ENCODE data around the gene CSKMT. TPM values are rescaled to one million over a fixed set of nuclear protein-coding genes. Genes with fewer than 3 reads are reported as not detected.

CSKMT gene
- total RNA-seq, 1 experiment from 2014 or later: 49.2 TPM

- H2AFZ ChIP-seq (ENCODE audit: low read length): no peak overlapping the region
- no peak overlapping the region for H3K56ac ChIP-seq (ENCODE audit: insufficient read length, low read depth, low read length)
- WGBS (ENCODE audit: extremely low coverage, insufficient read length, low lambda C conversion rate): no CpG with 5 or more reads among the region's 16 CpGs
- no peaks in the 10 kb centered on the region for H4K20me1 ChIP-seq (ENCODE audit: control insufficient read depth, insufficient read depth, insufficient read length)
- H3K4me1 ChIP-seq (ENCODE audit: insufficient read depth, low read length): peaks cover 2% of the 10 kb centered on the region; the same call in 1 of the 2 replicates
- H3K9ac ChIP-seq (ENCODE audit: extremely low read depth, insufficient read length, low read length): peak overlapping the region; percentile 95
- H3K79me2 ChIP-seq (ENCODE audit: insufficient read depth, low read length): peaks cover 3% of the 10 kb centered on the region; the same call in 1 of the 2 replicates
- no peak for DNase-seq
- peaks cover 29 to 49% (median 29%) of the 10 kb centered on the region in 3 experiments for H3K36me3 Mint-ChIP-seq (ENCODE audit: insufficient read depth in 1 of 3, low read depth in 3 of 3)
- no peak overlapping the region; the same call in 1 of the 2 replicates for H3K14ac ChIP-seq (ENCODE audit: insufficient read depth, low read length)
- H3K27me3 Mint-ChIP-seq (ENCODE audit: low read depth): no peaks in the 10 kb centered on the region; the same call in none of the 2 replicates
- no peaks in the 10 kb centered on the region; a peak in 1 of 5 replicates for H3K9me3 Mint-ChIP-seq
- no peak overlapping the region for H4K91ac ChIP-seq (ENCODE audit: insufficient read length, low read depth, low read length)
- H3K27me3 ChIP-seq (ENCODE audit: insufficient read depth, low read length): no peaks in the 10 kb centered on the region
- H3K18ac ChIP-seq (ENCODE audit: insufficient read length, low read depth, low read length): no peak overlapping the region
- H2BK5ac ChIP-seq (ENCODE audit: insufficient read length, low read length): no peak overlapping the region
- no peak overlapping the region for H2AK5ac ChIP-seq (ENCODE audit: insufficient read length, low read length)
- no peak overlapping the region for H2BK120ac ChIP-seq (ENCODE audit: low read depth, low read length, poor library complexity, severe bottlenecking)
- H4K8ac ChIP-seq (replicated peaks; ENCODE audit: insufficient read length, low read depth, low read length): no peak overlapping the region
- H3K27ac ChIP-seq (ENCODE audit: insufficient read length, low read depth, low read length): no peak overlapping the region
- H3K23ac ChIP-seq (ENCODE audit: insufficient read length, low read depth, low read length): no peak overlapping the region
- no peak overlapping the region for H2BK20ac ChIP-seq (ENCODE audit: low read depth, low read length, poor library complexity, severe bottlenecking)
- peak overlapping the region; percentile 94 to 99 for H3K4me3 Mint-ChIP-seq
- H2BK12ac ChIP-seq (ENCODE audit: insufficient read length, low read depth, low read length): no peak overlapping the region
- H2BK15ac ChIP-seq (ENCODE audit: low read depth, low read length): no peak overlapping the region
- peak overlapping the region; percentile 86 for H3K4me2 ChIP-seq (ENCODE audit: insufficient read depth, insufficient read length, low read length)
- no peak overlapping the region for H3K4ac ChIP-seq (ENCODE audit: low read depth, low read length)
- no peaks in the 10 kb centered on the region for H3K79me1 ChIP-seq (ENCODE audit: insufficient read depth, low read depth, low read length, poor library complexity, severe bottlenecking)
- no peak for TF ChIP-seq CTCF (conservative IDR thresholded peaks at IDR 0.05)
- H3K23me2 ChIP-seq (ENCODE audit: insufficient read length, low read depth, low read length, poor library complexity, severe bottlenecking): peaks cover 17% of the 10 kb centered on the region
- H3K27ac Mint-ChIP-seq: peak overlapping the region in 2 of 3 experiments; percentile 73 to 90; a peak in 4 of 7 replicates
- no peak overlapping the region for H3T11ph ChIP-seq (ENCODE audit: low read length)
- peaks cover 23 to 24% of the 10 kb centered on the region in 2 experiments for H3K4me1 Mint-ChIP-seq
- H4K5ac ChIP-seq (ENCODE audit: insufficient read length, low read depth, low read length): no peak overlapping the region
- no peaks in the 10 kb centered on the region for H3K9me3 ChIP-seq (ENCODE audit: control insufficient read depth, low read depth, low read length)
Observed at GRCh38 chr11:62666259-62666926, 1.3 kb downstream of the CSKMT start.
